ENCODE results near the gene TBX3.

The TBX3 gene

DNA sequence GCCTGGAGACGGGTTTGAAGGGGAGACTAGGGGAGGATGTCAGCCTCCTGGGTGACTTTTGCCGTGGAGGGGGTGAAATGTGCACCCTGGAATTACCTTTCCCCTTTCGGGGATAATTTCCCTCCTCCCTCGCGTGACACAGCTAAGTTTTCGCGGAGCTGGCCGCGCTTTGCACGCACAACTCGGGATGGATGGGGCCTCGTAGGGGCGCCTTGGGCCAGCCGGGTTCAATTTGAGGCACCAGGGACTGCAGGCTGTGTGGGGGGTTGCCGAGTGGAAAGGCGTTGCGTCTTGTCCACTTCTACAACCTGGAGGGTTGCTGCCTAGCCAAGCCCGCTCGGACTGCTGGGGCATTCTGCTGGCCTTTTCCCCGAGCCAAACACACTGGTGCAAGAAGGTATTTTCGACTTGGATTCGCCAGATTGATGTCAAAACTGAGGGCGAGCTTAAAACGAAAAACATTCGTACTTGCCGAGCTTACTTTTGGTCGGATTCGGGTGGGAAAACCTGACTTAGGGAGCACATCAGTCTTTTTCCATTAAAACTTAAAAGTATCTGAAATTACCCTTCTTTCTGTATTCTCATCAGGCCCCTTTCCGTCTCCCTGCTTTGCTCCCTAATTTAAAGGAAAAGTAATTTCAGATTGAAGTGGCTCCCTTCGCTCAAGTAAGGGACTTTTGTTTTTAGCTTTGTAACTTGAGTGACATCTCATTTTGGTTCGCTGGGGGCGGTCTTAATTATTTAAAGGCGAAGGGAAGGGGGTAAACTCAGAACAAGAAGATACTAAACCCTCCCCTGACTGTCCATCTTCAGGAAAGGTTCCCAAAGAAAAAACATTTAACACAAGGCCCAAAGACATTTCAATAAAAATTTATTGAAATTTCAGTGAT lies 14.3 kb downstream of the TBX3 start:
- DNase-seq: no peak
- no peak overlapping the region for H3K27ac ChIP-seq (ENCODE audit: insufficient read depth, low read length, poor library complexity, severe bottlenecking)
- peaks cover 12% of the 10 kb centered on the region for H3K27me3 ChIP-seq (replicated peaks; ENCODE audit: control insufficient read depth, insufficient read depth, low read length, poor library complexity, severe bottlenecking)
- H3K4me3 ChIP-seq (ENCODE audit: insufficient read depth, low read depth, low read length, poor library complexity, severe bottlenecking): no peak overlapping the region
- no peaks in the 10 kb centered on the region for H3K9me3 ChIP-seq (ENCODE audit: control insufficient read depth, low read length)
- H3K36me3 ChIP-seq (ENCODE audit: control insufficient read depth, insufficient read depth, low read length): no peaks in the 10 kb centered on the region
- no peaks in the 10 kb centered on the region for H3K4me1 ChIP-seq (ENCODE audit: control insufficient read depth, insufficient read depth, low read length, poor library complexity, severe bottlenecking)

DNA sequence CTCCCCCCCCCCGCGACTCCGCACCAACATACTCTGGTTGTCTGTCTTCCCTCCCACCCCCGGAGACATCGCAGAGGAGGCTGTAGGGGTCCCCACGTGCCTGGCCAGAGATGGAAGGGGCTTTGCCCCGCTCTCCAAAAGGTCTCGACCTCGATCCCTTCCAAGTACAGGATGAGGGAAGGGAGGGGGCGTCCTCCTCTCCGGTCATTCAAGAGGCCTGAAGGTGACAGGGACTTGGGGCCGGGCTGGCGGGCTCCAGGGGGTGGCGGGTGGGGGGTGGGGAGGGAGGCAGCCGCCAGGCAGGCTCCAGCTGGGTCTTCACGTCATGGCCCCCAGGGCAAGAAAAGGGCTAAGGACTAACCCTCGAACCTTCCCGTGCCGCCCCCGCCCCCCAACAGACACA lies 15.1 kb downstream of the TBX3 start:
- no peak for DNase-seq
- H3K27ac ChIP-seq (ENCODE audit: insufficient read depth, low read length, poor library complexity, severe bottlenecking): no peak overlapping the region
- H3K4me1 ChIP-seq (ENCODE audit: control insufficient read depth, insufficient read depth, low read length, poor library complexity, severe bottlenecking): no peaks in the 10 kb centered on the region
- no peaks in the 10 kb centered on the region for H3K36me3 ChIP-seq (ENCODE audit: control insufficient read depth, insufficient read depth, low read length)
- no peaks in the 10 kb centered on the region for H3K9me3 ChIP-seq (ENCODE audit: control insufficient read depth, low read length)
- no peak overlapping the region for H3K4me3 ChIP-seq (ENCODE audit: insufficient read depth, low read depth, low read length, poor library complexity, severe bottlenecking)
- H3K27me3 ChIP-seq (replicated peaks; ENCODE audit: control insufficient read depth, insufficient read depth, low read length, poor library complexity, severe bottlenecking): peaks cover 12% of the 10 kb centered on the region

DNA sequence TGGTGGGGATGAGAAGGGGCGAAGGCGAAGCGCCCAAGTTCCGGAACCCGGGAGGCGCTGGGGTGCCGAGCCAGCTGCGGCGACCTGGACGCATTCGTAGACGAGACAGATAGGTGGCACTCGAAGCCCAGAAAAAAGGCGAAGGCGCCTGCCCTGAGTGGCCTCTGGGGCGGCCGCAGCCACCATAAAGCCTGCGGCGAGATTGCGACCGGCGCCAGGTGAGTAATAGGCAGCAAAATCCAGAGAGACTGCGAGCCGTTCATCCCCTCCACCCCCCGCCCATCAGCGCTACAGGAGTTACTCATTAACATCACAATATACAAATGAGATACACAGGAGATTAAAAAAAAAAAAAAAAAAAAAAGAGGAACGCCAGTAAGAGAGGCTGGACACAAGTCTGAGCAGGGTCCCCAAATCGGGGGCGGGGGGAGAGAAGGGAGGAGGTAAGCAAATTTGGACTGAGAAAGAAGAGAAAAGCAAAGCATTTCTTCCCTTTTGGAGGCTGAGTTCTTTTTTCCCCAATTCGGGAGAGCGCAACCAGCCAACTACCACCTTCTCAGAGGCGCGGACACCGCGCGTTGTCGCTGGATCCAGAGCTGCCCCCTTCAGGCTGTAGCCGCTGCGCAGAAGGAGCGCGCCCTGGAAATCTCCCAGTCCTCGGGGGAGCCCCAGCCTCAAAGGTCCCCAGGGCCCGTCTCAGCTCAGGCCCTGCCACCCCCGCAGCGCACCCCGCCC lies 15.7 kb downstream of the TBX3 start:
- no peak overlapping the region for H3K27ac ChIP-seq (ENCODE audit: insufficient read depth, low read length, poor library complexity, severe bottlenecking)
- H3K4me1 ChIP-seq (ENCODE audit: control insufficient read depth, insufficient read depth, low read length, poor library complexity, severe bottlenecking): no peaks in the 10 kb centered on the region
- DNase-seq: no peak
- no peak overlapping the region for H3K4me3 ChIP-seq (ENCODE audit: insufficient read depth, low read depth, low read length, poor library complexity, severe bottlenecking)
- no peaks in the 10 kb centered on the region for H3K36me3 ChIP-seq (ENCODE audit: control insufficient read depth, insufficient read depth, low read length)
- peaks cover 12% of the 10 kb centered on the region for H3K27me3 ChIP-seq (replicated peaks; ENCODE audit: control insufficient read depth, insufficient read depth, low read length, poor library complexity, severe bottlenecking)
- no peaks in the 10 kb centered on the region for H3K9me3 ChIP-seq (ENCODE audit: control insufficient read depth, low read length)

DNA sequence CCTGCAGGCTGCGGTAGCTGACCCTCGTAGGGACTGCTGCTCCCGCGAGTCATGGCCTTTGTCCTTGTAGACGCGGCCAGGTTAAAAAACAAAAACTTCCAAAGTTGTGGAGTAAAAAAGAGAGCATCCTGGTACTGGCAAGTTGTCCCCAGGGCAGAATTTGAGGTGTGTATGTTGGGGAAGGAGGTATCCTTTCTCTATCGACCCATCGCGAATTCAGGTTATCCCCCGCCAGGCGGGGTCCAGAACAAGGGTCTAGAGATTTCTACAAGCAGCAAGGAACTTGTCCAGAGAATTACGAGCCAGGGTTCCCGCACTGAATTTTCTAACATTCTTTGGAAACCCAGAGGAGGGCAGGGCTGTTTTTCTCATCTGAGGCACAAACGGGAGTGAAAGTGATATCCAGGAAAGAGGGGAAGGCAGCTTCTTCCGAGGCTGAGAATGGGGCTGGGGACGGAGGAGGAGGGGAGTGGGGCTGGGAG lies 16.3 kb downstream of the TBX3 start:
- no peaks in the 10 kb centered on the region for H3K36me3 ChIP-seq (ENCODE audit: control insufficient read depth, insufficient read depth, low read length)
- DNase-seq: no peak
- no peaks in the 10 kb centered on the region for H3K4me1 ChIP-seq (ENCODE audit: control insufficient read depth, insufficient read depth, low read length, poor library complexity, severe bottlenecking)
- no peak overlapping the region for H3K27ac ChIP-seq (ENCODE audit: insufficient read depth, low read length, poor library complexity, severe bottlenecking)
- no peaks in the 10 kb centered on the region for H3K9me3 ChIP-seq (ENCODE audit: control insufficient read depth, low read length)
- H3K27me3 ChIP-seq (replicated peaks; ENCODE audit: control insufficient read depth, insufficient read depth, low read length, poor library complexity, severe bottlenecking): peaks cover 12% of the 10 kb centered on the region
- no peak overlapping the region for H3K4me3 ChIP-seq (ENCODE audit: insufficient read depth, low read depth, low read length, poor library complexity, severe bottlenecking)

DNA sequence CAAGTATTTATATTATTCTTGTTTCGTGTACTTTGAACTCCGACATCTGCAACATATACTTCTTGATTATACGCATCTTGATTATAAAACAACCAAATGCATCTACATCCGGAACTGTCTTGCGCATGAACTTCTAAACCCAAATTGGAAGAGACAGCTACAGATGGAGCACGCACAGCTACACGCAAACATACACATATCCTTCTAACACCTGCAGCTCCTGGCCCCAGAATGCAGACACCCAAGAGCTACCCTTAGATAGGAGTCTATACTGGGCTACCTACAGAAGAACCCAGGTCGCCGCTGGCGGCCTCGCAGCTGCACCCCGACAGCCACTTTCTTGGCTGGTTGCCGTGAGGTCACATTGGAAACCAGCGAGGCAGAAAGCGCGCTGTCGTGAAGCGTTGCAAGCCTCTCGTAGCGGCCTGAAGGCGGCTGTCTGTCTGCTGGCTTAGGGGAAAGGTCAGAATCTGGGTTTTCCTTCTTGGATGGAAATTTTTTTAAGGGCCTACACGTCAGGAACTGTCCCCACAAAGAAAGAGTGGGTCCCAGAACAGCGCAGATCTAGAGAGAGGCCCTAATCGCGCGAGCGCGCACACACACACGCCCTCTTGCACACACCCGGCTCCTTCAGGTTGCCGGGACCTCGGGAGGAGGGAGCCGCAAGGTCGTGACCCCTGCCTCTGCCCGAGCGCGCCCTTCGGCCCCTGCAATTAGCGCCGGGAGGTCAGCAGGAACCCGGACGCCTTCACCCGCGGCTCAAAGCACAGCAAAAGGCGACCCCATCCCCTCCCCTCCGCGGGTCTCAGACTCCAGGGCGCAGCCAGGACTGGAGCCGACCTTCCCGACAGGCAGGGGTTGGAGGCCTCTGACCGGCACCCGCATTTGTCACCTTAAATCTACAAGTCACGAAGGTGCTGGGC lies 17.0 kb downstream of the TBX3 start:
- no peak overlapping the region for H3K4me3 ChIP-seq (ENCODE audit: insufficient read depth, low read depth, low read length, poor library complexity, severe bottlenecking)
- H3K27ac ChIP-seq (ENCODE audit: insufficient read depth, low read length, poor library complexity, severe bottlenecking): no peak overlapping the region
- no peaks in the 10 kb centered on the region for H3K9me3 ChIP-seq (ENCODE audit: control insufficient read depth, low read length)
- H3K36me3 ChIP-seq (ENCODE audit: control insufficient read depth, insufficient read depth, low read length): no peaks in the 10 kb centered on the region
- peaks cover 12% of the 10 kb centered on the region for H3K27me3 ChIP-seq (replicated peaks; ENCODE audit: control insufficient read depth, insufficient read depth, low read length, poor library complexity, severe bottlenecking)
- H3K4me1 ChIP-seq (ENCODE audit: control insufficient read depth, insufficient read depth, low read length, poor library complexity, severe bottlenecking): no peaks in the 10 kb centered on the region
- no peak for DNase-seq

DNA sequence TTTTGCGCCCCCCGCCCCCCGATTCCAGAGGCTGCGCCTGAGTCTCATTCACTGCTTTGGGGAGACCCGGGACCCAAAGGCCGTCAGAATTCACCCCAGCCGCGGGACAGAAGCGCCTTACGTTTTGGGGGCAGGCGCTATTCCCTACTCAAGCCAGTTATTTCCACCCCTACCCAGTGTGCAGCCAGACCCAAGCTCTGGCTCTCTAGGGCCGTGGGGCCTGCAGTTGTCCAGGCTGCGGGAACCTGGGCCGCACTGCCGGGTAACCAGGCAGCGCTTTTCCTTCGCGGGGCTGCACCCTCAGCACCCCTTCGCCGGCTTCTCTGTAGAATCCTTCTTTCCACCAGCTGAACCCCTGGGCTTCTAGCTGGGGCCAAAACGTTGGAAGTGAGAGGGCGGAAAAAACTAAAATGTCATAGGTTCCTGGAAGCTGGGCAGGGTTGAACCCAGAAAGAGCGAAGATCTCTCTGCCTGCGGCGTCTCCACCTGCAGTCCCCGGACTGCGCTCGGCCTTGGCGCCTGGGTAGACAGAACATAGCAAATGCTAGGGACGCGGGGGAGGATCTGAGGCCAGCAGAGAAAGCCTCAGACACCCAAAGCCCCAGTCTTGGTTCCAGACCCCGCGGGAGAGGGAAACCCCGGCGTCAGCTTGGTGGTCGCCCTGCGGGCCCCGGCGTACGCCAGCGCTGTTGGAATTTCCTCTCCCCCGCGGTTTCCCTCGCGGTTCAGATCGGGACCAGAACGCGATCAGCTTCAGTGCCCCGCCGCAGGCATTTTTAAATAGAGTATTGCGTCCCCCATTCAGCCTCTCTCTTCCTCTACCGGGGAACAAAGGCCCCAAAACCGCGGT lies 18.3 kb downstream of the TBX3 start:
- Histone ChIP-seq H3K4me1 (ENCODE audit: control insufficient read depth, insufficient read depth, low read length, poor library complexity, severe bottlenecking) (no peaks in the 10 kb centered on the region), H3K27ac (ENCODE audit: insufficient read depth, low read length, poor library complexity, severe bottlenecking) (no peak overlapping the region), H3K9me3 (ENCODE audit: control insufficient read depth, low read length) (no peaks in the 10 kb centered on the region), H3K27me3 (replicated peaks; ENCODE audit: control insufficient read depth, insufficient read depth, low read length, poor library complexity, severe bottlenecking) (peaks cover 6% of the 10 kb centered on the region), H3K4me3 (ENCODE audit: insufficient read depth, low read depth, low read length, poor library complexity, severe bottlenecking) (no peak overlapping the region), H3K36me3 (ENCODE audit: control insufficient read depth, insufficient read depth, low read length) (no peaks in the 10 kb centered on the region)
- DNase-seq: no peak

DNA sequence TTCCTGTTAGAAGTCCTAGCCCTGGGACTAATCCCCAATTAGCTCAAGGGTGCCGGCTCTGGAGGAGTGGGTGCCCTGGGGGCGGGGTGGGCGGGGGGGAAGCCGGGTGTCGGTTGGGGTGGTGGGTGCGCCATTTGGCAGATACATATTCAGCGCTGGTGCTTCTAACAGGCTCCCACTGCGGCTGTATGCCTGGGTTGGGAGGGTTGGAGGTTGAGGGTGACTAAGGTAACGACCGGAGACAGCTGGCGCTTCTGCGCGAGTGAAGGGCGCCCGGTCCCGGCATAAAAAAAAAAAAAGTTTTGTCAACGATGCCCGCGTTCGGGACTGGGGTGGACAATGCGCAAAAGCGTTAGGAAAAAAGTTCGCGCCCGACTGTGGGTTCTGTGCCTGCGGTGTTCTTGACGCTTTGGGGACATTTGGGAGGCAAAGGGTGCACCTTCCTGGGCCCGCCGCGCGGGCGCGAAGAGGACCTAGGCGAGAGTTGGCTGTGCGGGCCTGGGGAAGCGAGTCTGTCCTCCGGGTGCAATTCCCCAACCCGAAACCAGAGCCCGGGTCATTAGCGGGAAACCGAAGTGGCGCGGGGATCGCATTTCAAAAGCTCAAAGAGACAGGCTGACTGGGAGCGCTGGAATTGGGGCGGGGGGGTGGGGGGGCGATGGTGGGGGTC lies 19.2 kb downstream of the TBX3 start:
- no peak overlapping the region for H3K27ac ChIP-seq (ENCODE audit: insufficient read depth, low read length, poor library complexity, severe bottlenecking)
- H3K36me3 ChIP-seq (ENCODE audit: control insufficient read depth, insufficient read depth, low read length): no peaks in the 10 kb centered on the region
- no peak for DNase-seq
- no peak overlapping the region for H3K4me3 ChIP-seq (ENCODE audit: insufficient read depth, low read depth, low read length, poor library complexity, severe bottlenecking)
- H3K4me1 ChIP-seq (ENCODE audit: control insufficient read depth, insufficient read depth, low read length, poor library complexity, severe bottlenecking): no peaks in the 10 kb centered on the region
- peaks cover 6% of the 10 kb centered on the region for H3K27me3 ChIP-seq (replicated peaks; ENCODE audit: control insufficient read depth, insufficient read depth, low read length, poor library complexity, severe bottlenecking)
- H3K9me3 ChIP-seq (ENCODE audit: control insufficient read depth, low read length): no peaks in the 10 kb centered on the region

DNA sequence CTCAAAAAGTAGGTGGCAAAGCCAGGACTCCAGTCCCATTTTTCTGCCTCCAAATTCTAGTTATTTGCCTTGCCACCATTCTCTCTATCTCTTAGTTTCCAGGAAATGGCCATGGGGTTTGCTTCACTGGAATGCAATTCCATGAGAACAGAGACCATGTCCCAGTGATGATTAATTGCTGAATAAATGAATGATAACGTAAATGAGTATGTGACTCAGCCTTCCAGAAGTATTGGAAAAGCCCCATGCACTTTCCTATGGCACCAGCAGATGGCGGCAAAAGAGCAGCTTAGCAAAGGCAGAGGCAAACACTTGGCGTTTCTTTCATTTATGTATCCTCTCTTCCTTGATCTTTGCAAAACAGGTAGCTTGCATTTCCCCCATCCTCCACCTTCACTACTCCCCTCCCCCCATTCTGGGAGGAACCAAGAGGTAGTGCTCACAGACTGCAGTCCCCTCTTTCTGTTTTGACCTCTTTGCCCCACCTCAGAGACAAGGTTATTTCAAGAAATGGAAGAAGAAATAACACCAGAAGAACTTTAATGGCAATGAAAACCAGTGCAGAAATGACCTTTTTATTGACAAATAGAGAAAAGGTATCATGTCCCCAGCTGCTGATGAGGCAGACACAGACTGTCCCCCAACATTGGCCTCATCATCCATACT lies 21.3 kb downstream of the TBX3 start:
- Histone ChIP-seq H3K9me3 (ENCODE audit: control insufficient read depth, low read length) (no peaks in the 10 kb centered on the region), H3K4me3 (ENCODE audit: insufficient read depth, low read depth, low read length, poor library complexity, severe bottlenecking) (no peak overlapping the region), H3K27me3 (replicated peaks; ENCODE audit: control insufficient read depth, insufficient read depth, low read length, poor library complexity, severe bottlenecking) (no peaks in the 10 kb centered on the region), H3K27ac (ENCODE audit: insufficient read depth, low read length, poor library complexity, severe bottlenecking) (no peak overlapping the region), H3K4me1 (ENCODE audit: control insufficient read depth, insufficient read depth, low read length, poor library complexity, severe bottlenecking) (no peaks in the 10 kb centered on the region), H3K36me3 (ENCODE audit: control insufficient read depth, insufficient read depth, low read length) (no peaks in the 10 kb centered on the region)
- DNase-seq: peak in 2 of 3 donors; percentile 20 to 41

All from effector memory CD4-positive, alpha-beta T cell (primary cell).